Measurements from ENCODE around the gene PRKD3.

Gene PRKD3

GRCh38 chr2:37357530-37357929 is 32.9 kb upstream of the PRKD3 start:
- Histone ChIP-seq H3K27ac (ENCODE audit: low read depth, low read length) (no peak overlapping the region), H3K9me3 (ENCODE audit: insufficient read depth, low read depth, low read length) (no peaks in the 10 kb centered on the region), H3K4me3 (ENCODE audit: low read length) (no peak overlapping the region), H3K36me3 (ENCODE audit: insufficient read depth, low read length) (no peaks in the 10 kb centered on the region), H3K27me3 (ENCODE audit: insufficient read depth, low read length) (no peaks in the 10 kb centered on the region), H3K9ac (ENCODE audit: low read depth, low read length) (no peak overlapping the region), H3K4me1 (ENCODE audit: insufficient read depth, low read length) (0 out of 2 replicates have a peak, but pooled peaks cover 5% of the 10 kb centered on the region)
- WGBS = 56% methylated on average over 4 of the region's 4 CpGs

- Histone ChIP-seq H3K27me3 (ENCODE audit: insufficient read depth, low read length) (no peaks in the 10 kb centered on the region), H3K9me3 (ENCODE audit: insufficient read depth, low read depth, low read length) (no peaks in the 10 kb centered on the region), H3K4me1 (ENCODE audit: insufficient read depth, low read length) (0 out of 2 replicates have a peak, but pooled peaks cover 5% of the 10 kb centered on the region), H3K9ac (ENCODE audit: low read depth, low read length) (no peak overlapping the region), H3K36me3 (ENCODE audit: insufficient read depth, low read length) (no peaks in the 10 kb centered on the region), H3K4me3 (ENCODE audit: low read length) (no peak overlapping the region), H3K27ac (ENCODE audit: low read depth, low read length) (no peak overlapping the region)
- WGBS = no CpG with 5 or more reads among the region's 1 CpG
Observed at GRCh38 chr2:37357069-37357468, 32.4 kb upstream of the PRKD3 start.

GRCh38 chr2:37356299-37356698 is 31.7 kb upstream of the PRKD3 start:
- no peak overlapping the region for H3K27ac ChIP-seq (ENCODE audit: low read depth, low read length)
- 0 out of 2 replicates have a peak, but pooled peaks cover 5% of the 10 kb centered on the region for H3K4me1 ChIP-seq (ENCODE audit: insufficient read depth, low read length)
- no peaks in the 10 kb centered on the region for H3K9me3 ChIP-seq (ENCODE audit: insufficient read depth, low read depth, low read length)
- H3K27me3 ChIP-seq (ENCODE audit: insufficient read depth, low read length) = no peaks in the 10 kb centered on the region
- no peak overlapping the region for H3K9ac ChIP-seq (ENCODE audit: low read depth, low read length)
- H3K36me3 ChIP-seq (ENCODE audit: insufficient read depth, low read length) = no peaks in the 10 kb centered on the region
- H3K4me3 ChIP-seq (ENCODE audit: low read length) = no peak overlapping the region
- WGBS = 71% methylated on average over 6 of the region's 6 CpGs

- Histone ChIP-seq H3K27me3 (ENCODE audit: insufficient read depth, low read length) (no peaks in the 10 kb centered on the region), H3K4me1 (ENCODE audit: insufficient read depth, low read length) (0 out of 2 replicates have a peak, but pooled peaks cover 5% of the 10 kb centered on the region), H3K9ac (ENCODE audit: low read depth, low read length) (no peak overlapping the region), H3K9me3 (ENCODE audit: insufficient read depth, low read depth, low read length) (no peaks in the 10 kb centered on the region), H3K4me3 (ENCODE audit: low read length) (no peak overlapping the region), H3K36me3 (ENCODE audit: insufficient read depth, low read length) (no peaks in the 10 kb centered on the region), H3K27ac (ENCODE audit: low read depth, low read length) (no peak overlapping the region)
- 92% methylated on average over 7 of the region's 7 CpGs for WGBS
Observed at GRCh38 chr2:37355735-37356134, 31.1 kb upstream of the PRKD3 start.

- H3K27ac ChIP-seq (ENCODE audit: low read depth, low read length) = no peak overlapping the region
- no peaks in the 10 kb centered on the region for H3K36me3 ChIP-seq (ENCODE audit: insufficient read depth, low read length)
- no peak overlapping the region for H3K9ac ChIP-seq (ENCODE audit: low read depth, low read length)
- WGBS = 91% methylated on average over 3 of the region's 3 CpGs
- no peaks in the 10 kb centered on the region for H3K9me3 ChIP-seq (ENCODE audit: insufficient read depth, low read depth, low read length)
- no peaks in the 10 kb centered on the region for H3K27me3 ChIP-seq (ENCODE audit: insufficient read depth, low read length)
- H3K4me3 ChIP-seq (ENCODE audit: low read length) = no peak overlapping the region
- peaks cover 16% of the 10 kb centered on the region for H3K4me1 ChIP-seq (ENCODE audit: insufficient read depth, low read length)
Observed at GRCh38 chr2:37354531-37354930, 29.9 kb upstream of the PRKD3 start.

- H3K4me1 ChIP-seq (ENCODE audit: insufficient read depth, low read length) = peaks cover 26% of the 10 kb centered on the region
- H3K4me3 ChIP-seq (ENCODE audit: low read length) = no peak overlapping the region
- H3K36me3 ChIP-seq (ENCODE audit: insufficient read depth, low read length) = no peaks in the 10 kb centered on the region
- no peaks in the 10 kb centered on the region for H3K9me3 ChIP-seq (ENCODE audit: insufficient read depth, low read depth, low read length)
- peaks cover 3% of the 10 kb centered on the region for H3K27me3 ChIP-seq (ENCODE audit: insufficient read depth, low read length)
- H3K9ac ChIP-seq (ENCODE audit: low read depth, low read length) = no peak overlapping the region
- WGBS = 89% methylated on average over 3 of the region's 3 CpGs
- no peak overlapping the region for H3K27ac ChIP-seq (ENCODE audit: low read depth, low read length)
Observed at GRCh38 chr2:37350034-37350433, 25.4 kb upstream of the PRKD3 start.

- Histone ChIP-seq H3K4me1 (ENCODE audit: insufficient read depth, low read length) (peaks cover 26% of the 10 kb centered on the region), H3K27ac (ENCODE audit: low read depth, low read length) (peak overlapping the region; percentile 42; the same call in 1 of the 2 replicates), H3K9me3 (ENCODE audit: insufficient read depth, low read depth, low read length) (no peaks in the 10 kb centered on the region), H3K4me3 (ENCODE audit: low read length) (no peak overlapping the region), H3K9ac (ENCODE audit: low read depth, low read length) (no peak overlapping the region), H3K36me3 (ENCODE audit: insufficient read depth, low read length) (no peaks in the 10 kb centered on the region), H3K27me3 (ENCODE audit: insufficient read depth, low read length) (peaks cover 10% of the 10 kb centered on the region)
- WGBS = 48% methylated on average over 3 of the region's 3 CpGs
Observed at GRCh38 chr2:37349231-37349860, 24.7 kb upstream of the PRKD3 start.

GRCh38 chr2:37348155-37348554 is 23.5 kb upstream of the PRKD3 start:
- Histone ChIP-seq H3K27ac (ENCODE audit: low read depth, low read length) (no peak overlapping the region), H3K4me1 (ENCODE audit: insufficient read depth, low read length) (peaks cover 33% of the 10 kb centered on the region)

GRCh38 chr2:37344453-37345361 is 20.1 kb upstream of the PRKD3 start, which contains the start of gene QPCT:
Gene QPCT, plus strand, starts transcription at chr2:37344630. Its CDS starts 102 bp downstream, at chr2:37344732.
- WGBS = 2% methylated on average over 73 of the region's 73 CpGs
- Histone ChIP-seq H3K4me1 (ENCODE audit: insufficient read depth, low read length) (peaks cover 24% of the 10 kb centered on the region), H3K9me3 (ENCODE audit: insufficient read depth, low read depth, low read length) (no peaks in the 10 kb centered on the region), H3K27me3 (ENCODE audit: insufficient read depth, low read length) (peaks cover 15% of the 10 kb centered on the region), H3K4me3 (ENCODE audit: low read length) (peak within 1 kb of the TSS; percentile 77), H3K36me3 (ENCODE audit: insufficient read depth, low read length) (no peaks in the 10 kb centered on the region), H3K9ac (ENCODE audit: low read depth, low read length) (peak within 1 kb of the TSS; percentile 44), H3K27ac (ENCODE audit: low read depth, low read length) (no peak within 1 kb of the TSS)

More at GRCh38 chr2:37348155-37348554, 23.5 kb upstream of the PRKD3 start:
- WGBS = 88% methylated on average over 5 of the region's 5 CpGs
- Histone ChIP-seq H3K27me3 (ENCODE audit: insufficient read depth, low read length) (peaks cover 15% of the 10 kb centered on the region), H3K9me3 (ENCODE audit: insufficient read depth, low read depth, low read length) (no peaks in the 10 kb centered on the region), H3K9ac (ENCODE audit: low read depth, low read length) (no peak overlapping the region), H3K36me3 (ENCODE audit: insufficient read depth, low read length) (no peaks in the 10 kb centered on the region), H3K4me3 (ENCODE audit: low read length) (no peak overlapping the region)

- 80% methylated on average over 6 of the region's 7 CpGs for WGBS
- Histone ChIP-seq H3K9ac (ENCODE audit: low read depth, low read length) (no peak overlapping the region), H3K36me3 (ENCODE audit: insufficient read depth, low read length) (no peaks in the 10 kb centered on the region), H3K4me1 (ENCODE audit: insufficient read depth, low read length) (peaks cover 15% of the 10 kb centered on the region), H3K9me3 (ENCODE audit: insufficient read depth, low read depth, low read length) (no peaks in the 10 kb centered on the region), H3K27ac (ENCODE audit: low read depth, low read length) (no peak overlapping the region), H3K4me3 (ENCODE audit: low read length) (peak overlapping the region; percentile 77), H3K27me3 (ENCODE audit: insufficient read depth, low read length) (peaks cover 15% of the 10 kb centered on the region)
Observed at GRCh38 chr2:37343537-37344434, 19.2 kb upstream of the PRKD3 start.
